Breast epithelium (tissue), 3 donors: ENCODE results near the gene GPR35.

Experiments used
- POLR2A ChIP-seq: fragments of 450-650 bp; IDR thresholded peaks from one replicate; pipeline ENCODE4 v1.6.1; 2016; ENCODE audit warnings: antibody characterized with exemption, mild to moderate bottlenecking, moderate library complexity
- TF ChIP-seq, protein P1 (sequence below), 3 donors: fragments of 450-650 bp; IDR thresholded peaks; one replicate each; pipeline ENCODE4 v1.5.1; 2016 to 2017; ENCODE audit warnings: antibody characterized with exemption in 3 of 3, mild to moderate bottlenecking in 3 of 3, moderate library complexity in 3 of 3

GRCh38 chr2:240584486-240585031 lies 40.7 kb upstream of the GPR35 start:
- TF ChIP-seq, protein P1, sequence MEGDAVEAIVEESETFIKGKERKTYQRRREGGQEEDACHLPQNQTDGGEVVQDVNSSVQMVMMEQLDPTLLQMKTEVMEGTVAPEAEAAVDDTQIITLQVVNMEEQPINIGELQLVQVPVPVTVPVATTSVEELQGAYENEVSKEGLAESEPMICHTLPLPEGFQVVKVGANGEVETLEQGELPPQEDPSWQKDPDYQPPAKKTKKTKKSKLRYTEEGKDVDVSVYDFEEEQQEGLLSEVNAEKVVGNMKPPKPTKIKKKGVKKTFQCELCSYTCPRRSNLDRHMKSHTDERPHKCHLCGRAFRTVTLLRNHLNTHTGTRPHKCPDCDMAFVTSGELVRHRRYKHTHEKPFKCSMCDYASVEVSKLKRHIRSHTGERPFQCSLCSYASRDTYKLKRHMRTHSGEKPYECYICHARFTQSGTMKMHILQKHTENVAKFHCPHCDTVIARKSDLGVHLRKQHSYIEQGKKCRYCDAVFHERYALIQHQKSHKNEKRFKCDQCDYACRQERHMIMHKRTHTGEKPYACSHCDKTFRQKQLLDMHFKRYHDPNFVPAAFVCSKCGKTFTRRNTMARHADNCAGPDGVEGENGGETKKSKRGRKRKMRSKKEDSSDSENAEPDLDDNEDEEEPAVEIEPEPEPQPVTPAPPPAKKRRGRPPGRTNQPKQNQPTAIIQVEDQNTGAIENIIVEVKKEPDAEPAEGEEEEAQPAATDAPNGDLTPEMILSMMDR (IDR thresholded peaks at IDR 0.05): no peak
- no peak for TF ChIP-seq POLR2A
